CD4-positive, alpha-beta T cell treated with Interleukin-17A for 1 hour (primary cell): ENCODE results near the gene CPNE6.
A peak's percentile ranks its signal among the peaks of the same experiment; 100 is the strongest.
"Not testable (repeated sequence)": the region's sequence is repeated elsewhere in the genome, so short reads cannot be mapped to it uniquely, and the experiment has no call there.

Source experiments
- DNase-seq: peaks from one replicate; pipeline ENCODE4 v3.0.0-alpha.2; 2020

The CPNE6 gene

DNA sequence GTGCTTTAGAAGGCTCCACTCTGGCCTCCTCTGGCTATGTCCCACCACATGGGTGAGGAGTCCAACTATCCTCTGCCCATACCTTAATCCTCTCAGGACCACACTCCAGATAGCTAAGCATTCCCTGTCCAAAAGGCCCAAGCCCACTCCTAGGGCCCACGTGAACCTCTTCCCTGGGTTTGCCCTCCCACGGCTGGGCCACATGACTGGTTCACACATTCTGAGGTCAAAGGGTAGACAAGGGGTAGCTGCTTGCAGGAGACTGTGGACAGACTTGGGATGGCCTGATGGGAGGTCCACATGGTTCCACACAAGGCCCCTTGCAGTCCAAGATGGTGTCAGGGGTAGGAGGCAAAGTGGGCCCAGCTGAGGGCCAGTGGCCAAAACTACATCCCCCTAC, 16.7 kb downstream of the CPNE6 start:
- DNase-seq = no peak

DNA sequence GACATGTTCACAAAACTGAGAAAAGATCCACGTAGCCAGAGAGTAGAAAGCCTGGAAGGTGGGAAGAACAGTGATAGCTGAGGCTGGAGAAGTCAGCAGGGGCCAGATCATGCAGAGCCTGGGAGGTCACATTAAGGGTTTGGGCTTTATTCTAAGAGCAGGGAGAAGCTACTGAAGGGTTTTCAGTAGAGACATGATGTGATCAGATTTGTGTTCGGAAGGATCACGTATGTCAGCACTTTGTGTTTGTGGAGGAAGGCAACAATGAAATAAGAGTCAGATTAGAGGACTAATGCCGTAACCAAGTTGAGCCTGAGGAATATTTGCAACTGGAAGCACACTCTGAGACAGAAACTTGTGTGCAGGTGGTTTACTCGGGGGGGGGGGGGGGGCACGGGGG, 18.5 kb downstream of the CPNE6 start:
- no peak for DNase-seq

DNA sequence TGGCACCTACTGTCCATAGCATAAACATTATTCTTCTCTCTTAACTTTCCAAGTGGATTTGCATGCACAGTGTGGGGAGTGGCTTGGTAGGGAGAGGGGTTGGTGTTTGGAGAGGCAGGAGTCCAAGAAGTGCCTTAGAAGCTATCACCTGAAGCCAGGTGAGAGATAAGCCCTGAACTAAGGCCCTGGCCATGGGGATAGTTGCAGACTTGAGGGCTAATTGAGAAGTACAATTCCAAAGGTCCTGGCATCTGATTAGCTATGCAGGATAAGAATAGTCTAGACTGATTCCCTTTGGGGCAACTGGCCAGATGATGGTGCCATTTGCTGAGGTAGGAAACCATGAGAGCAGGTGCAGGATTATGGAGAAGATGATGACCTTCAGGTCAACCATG, 20.7 kb downstream of the CPNE6 start:
- no peak for DNase-seq

DNA sequence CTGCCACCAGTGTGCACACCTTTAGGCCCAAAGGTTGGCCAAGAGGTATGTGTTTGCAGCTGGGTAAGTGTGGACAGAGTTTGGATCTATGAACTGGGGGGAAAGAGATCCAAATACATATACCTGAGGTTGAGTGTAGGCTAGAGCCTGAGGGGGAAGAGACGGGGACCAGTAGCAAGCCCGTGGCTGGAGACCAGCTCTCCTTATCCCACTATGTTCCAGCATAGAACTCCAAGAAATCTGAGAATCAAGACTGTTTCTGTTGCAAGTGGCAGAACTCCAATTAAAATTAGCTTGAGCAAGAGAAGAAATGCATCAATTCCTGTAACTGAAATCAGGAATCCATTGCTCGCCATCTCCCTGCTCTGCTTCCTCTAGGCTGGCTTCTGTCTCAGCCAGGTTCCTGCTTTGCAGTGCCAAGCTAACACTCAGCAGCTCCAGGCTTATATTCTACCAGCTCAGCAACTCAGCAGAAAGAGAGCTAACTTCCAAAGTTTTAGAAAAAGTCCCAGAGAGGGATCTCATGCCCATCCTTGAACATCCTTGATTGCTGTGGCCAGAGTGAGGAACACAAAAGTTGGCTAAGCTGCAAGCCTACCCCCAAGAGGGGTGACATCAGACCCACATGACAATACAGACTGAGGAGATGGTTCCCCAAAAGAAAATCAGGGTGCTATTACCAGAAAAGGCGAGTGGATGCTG, 21.3 kb downstream of the CPNE6 start:
- DNase-seq = no peak

DNA sequence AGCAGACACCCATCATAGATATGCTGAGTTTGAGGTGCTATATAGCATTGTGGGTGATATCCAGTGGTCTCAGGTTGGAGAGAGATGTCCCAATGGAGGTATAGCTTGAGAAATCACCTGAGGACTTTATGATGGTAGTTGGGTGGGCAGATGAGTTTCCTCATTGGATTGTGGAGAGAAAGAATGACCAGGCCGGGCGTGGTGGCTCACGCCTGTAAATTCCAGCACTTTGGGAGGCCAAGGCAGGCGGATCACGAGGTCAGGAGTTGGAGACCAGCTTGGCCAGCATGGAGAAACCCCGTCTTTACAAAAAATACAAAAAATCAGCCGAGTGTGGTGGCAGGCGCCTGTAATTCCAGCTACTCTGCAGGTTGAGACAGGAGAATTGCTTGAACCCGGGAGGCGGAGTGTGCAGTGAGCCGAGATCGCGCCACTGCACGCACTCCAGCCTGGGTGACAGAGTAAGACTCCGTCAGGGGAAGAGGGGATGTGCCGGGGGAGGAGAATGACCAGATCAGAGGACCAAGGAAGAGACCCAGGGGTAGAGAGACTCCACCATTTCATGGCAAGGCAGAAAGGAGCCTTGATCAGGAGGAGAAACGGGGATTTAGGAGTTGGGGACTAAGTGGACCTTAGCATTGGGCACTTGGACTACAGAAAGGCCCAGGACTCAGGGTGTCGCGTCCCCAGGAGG, 22.0 kb downstream of the CPNE6 start:
- no peak for DNase-seq

GRCh38 chr14:24093901-24094840, 22.8 kb downstream of the CPNE6 start, which contains the start of gene PCK2:
Gene PCK2, plus strand, starts transcription at chr14:24094311. Its CDS starts 95 bp downstream, at chr14:24094406.
- DNase-seq = peak; percentile 75

DNA sequence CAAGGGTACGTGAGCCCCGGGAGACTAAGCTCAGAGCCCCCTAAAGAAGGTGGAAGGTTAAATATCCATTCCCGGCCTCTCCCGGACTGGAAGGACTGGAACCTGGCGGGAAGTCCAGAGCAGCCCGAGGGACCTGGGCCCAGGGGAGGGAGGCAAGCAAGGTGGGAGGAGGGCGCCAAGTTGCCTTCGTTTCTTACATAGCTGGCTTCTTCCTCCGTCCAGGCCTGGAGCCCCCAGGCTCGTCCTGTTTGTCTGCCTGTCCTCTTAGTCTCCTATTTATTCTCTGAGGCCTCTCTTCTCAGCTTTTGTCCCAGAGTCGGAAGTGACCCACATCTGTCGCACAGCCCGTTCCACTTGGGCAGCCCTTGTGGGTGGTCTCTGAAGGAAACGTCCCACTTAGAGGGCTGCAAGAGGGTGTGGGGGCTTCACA, 23.5 kb downstream of the CPNE6 start:
- no peak for DNase-seq

DNA sequence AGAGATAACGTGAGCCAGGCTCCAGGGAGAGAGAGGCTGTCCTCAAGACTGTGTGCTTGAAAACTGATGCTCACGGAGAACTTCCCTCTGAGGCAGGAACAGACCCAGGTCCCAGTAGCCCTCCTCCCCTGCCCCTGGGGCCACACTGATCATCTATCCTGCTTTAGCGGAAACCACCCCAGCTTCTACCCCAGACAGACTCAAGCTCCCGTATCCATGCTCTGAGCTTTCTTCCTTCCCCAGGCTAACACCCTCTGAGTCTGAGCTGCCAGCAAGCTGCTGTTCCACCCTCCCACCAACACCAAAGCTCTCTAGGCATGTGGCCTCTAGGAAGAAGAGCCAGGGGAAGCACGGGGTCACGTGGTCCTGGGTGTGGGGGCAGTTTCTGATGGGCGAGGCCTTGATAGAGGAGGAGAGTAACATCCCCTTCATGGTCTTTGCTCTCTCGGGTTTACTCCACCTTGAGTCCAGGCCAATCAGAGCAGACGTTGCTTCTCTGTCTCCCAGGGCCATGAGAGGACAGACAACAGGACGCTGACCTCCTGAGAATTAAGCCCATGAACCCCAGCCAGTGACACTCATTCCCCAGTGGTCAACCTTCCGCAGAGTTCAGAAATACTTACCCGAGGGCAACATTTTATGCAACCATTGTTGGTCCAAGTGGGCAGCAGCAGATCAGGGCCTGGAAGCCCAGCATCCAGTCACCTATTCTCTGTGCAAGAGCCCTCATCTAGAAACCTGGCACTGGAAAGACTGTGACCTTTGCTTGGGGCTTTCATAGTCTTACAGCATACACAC, 24.1 kb downstream of the CPNE6 start:
- DNase-seq = peak; percentile 41

DNA sequence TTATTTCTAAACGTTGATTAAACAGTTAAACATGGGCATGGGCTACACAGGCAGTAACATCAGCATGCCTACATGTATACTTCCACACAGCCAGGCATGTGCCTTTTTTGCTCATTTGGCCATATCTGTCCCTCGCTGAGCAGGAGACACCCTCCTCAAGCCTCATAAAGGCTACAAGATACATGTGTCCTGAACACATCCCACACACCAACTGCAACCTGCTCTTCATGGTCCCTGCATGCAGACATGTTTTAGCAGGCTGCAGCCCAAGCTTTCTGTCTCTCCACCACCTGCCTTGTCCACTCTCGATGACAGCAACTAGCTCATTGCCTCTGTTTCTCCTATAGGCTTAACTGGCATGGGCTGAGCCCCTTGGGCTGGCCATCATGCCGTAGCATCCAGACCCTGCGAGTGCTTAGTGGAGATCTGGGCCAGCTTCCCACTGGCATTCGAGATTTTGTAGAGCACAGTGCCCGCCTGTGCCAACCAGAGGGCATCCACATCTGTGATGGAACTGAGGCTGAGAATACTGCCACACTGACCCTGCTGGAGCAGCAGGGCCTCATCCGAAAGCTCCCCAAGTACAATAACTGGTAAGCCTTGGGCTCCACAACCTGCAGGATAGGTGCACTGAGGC, 25.3 kb downstream of the CPNE6 start:
- no peak for DNase-seq

GRCh38 chr14:24098229-24098926, 27.0 kb downstream of the CPNE6 start:
- DNase-seq = no peak

- no peak for DNase-seq
These were observed 27.8 kb downstream of the CPNE6 start for GRCh38 chr14:24098927-24099813.

- no peak for DNase-seq
These were observed 29.0 kb downstream of the CPNE6 start for GRCh38 chr14:24100197-24100981.

- DNase-seq = no peak
These were observed 29.7 kb downstream of the CPNE6 start for GRCh38 chr14:24100982-24101494.

GRCh38 chr14:24102357-24103048, 31.1 kb downstream of the CPNE6 start:
- no peak for DNase-seq

DNA sequence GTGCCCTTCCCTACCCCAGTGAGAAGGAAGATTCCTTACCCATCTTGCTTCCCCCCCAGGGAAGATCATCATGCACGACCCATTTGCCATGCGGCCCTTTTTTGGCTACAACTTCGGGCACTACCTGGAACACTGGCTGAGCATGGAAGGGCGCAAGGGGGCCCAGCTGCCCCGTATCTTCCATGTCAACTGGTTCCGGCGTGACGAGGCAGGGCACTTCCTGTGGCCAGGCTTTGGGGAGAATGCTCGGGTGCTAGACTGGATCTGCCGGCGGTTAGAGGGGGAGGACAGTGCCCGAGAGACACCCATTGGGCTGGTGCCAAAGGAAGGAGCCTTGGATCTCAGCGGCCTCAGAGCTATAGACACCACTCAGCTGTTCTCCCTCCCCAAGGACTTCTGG, 32.1 kb downstream of the CPNE6 start:
- no peak for DNase-seq

- DNase-seq = not testable (repeated sequence)
These were observed 34.4 kb downstream of the CPNE6 start for GRCh38 chr14:24105609-24106239.

DNA sequence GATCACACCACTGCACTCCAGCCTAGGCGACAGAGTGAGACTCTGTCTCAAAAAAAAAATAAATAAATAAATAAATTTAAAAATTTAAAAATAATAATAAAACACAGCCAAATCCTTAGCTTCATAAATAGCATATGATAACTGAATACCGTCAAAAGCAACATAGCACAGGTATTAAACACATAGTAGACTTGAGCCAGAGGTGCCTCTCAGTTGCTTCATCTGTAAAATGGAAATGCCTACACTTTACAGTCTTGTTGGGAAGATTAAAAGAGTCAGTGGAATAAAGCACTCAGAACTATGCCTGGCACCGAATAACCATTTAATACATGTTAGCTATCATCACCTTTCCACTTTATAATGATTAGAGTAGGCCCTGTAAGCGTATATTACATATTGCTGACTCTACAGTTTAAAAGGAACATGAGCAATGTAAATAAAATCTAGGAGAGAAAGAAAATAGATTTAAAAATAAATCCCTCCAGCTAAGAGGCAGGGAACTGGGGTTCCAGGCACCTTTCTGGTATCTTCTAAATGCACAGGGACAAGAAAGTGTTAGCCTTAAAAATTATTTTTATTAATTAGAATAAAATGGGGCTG, 35.4 kb downstream of the CPNE6 start:
- no peak for DNase-seq
